ENCODE data around the gene ALDOB.

DNA sequence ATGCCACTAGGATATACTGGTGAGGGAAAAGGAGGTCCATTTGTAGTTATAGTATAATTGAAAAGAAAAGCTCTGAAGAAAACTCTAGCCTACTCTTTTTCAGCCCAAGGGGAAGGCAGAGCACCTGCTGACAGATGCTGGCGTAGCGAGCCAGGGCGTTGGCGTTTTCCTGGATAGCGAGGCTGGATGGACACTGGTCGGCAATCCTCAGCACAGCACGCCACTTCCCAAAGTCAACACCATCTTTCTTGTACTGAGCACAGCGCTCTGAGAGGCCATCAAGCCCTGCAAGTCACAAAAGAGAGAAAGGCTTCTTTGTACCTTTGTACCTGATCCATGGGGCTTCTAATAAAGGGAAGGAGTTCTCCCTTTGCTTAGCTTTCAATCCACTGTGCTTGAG, 8.2 kb downstream of the ALDOB start:
- TF ChIP-seq, protein P1, sequence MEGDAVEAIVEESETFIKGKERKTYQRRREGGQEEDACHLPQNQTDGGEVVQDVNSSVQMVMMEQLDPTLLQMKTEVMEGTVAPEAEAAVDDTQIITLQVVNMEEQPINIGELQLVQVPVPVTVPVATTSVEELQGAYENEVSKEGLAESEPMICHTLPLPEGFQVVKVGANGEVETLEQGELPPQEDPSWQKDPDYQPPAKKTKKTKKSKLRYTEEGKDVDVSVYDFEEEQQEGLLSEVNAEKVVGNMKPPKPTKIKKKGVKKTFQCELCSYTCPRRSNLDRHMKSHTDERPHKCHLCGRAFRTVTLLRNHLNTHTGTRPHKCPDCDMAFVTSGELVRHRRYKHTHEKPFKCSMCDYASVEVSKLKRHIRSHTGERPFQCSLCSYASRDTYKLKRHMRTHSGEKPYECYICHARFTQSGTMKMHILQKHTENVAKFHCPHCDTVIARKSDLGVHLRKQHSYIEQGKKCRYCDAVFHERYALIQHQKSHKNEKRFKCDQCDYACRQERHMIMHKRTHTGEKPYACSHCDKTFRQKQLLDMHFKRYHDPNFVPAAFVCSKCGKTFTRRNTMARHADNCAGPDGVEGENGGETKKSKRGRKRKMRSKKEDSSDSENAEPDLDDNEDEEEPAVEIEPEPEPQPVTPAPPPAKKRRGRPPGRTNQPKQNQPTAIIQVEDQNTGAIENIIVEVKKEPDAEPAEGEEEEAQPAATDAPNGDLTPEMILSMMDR (IDR thresholded peaks at IDR 0.05), result no peak
- TF ChIP-seq POLR2AphosphoS5 (IDR thresholded peaks at IDR 0.05; ENCODE audit: insufficient read depth in 1 of 2, low read depth in 1 of 2) (no peak), POLR2A (IDR thresholded peaks at IDR 0.05) (no peak)
